HepG2 (cell line): ENCODE results near the gene TEX14. TPM values are rescaled to one million over a fixed set of nuclear protein-coding genes. Genes with fewer than 3 reads are reported as not detected.

Source experiments
- GTF2F1 ChIP-seq: fragments of 150-350 bp; IDR thresholded peaks from 2 replicates; pipeline ENCODE4 v1.6.1; 2014; ENCODE audit warnings: low read length
- NR2F6 ChIP-seq, 2 experiments: IDR thresholded peaks; 2 replicates each; pipeline ENCODE4 v1.6.1; 2016; ENCODE audit warnings: antibody characterized with exemption in 1 of 2, mild to moderate bottlenecking in 1 of 2
- PAX8 ChIP-seq: sonication (generic); formaldehyde crosslinking; IDR thresholded peaks from 2 replicates; pipeline ENCODE4 v1.8.0; 2022; ENCODE audit warnings: mild to moderate bottlenecking, missing genetic modification reagents, borderline replicate concordance
- PHF5A ChIP-seq: IDR thresholded peaks from one replicate; pipeline ENCODE4 v1.6.1; 2018; ENCODE audit warnings: low read depth, missing genetic modification reagents; ENCODE audit not compliant: unreplicated experiment
- ZNF205 ChIP-seq: IDR thresholded peaks from 2 replicates; pipeline ENCODE4 v1.6.1; 2018; ENCODE audit warnings: missing biosample characterization, missing genetic modification reagents
- ZNF207 ChIP-seq: fragments of 450-650 bp; IDR thresholded peaks from 2 replicates; pipeline ENCODE4 v1.6.1; 2016; ENCODE audit warnings: antibody characterized with exemption, borderline replicate concordance
- ZNF546 ChIP-seq: sonication (generic); formaldehyde crosslinking; conservative IDR thresholded peaks from 2 replicates; pipeline ENCODE4 v1.8.1; 2023; ENCODE audit warnings: mild to moderate bottlenecking, missing genetic modification reagents
- ZNF790 ChIP-seq: sonication (generic); formaldehyde crosslinking; IDR thresholded peaks from 2 replicates; pipeline ENCODE4 v1.8.0; 2022; ENCODE audit warnings: missing genetic modification reagents, mild to moderate bottlenecking, borderline replicate concordance
- polyA plus RNA-seq, 8 experiments: library from polyadenylated mRNA; depleted of rRNA in 3 of 8; stranded (reverse) in 7 of 8; unstranded in 1 of 8; fragments of >200 nt; fragmentation: Illumina TruSeq in 4 of 8; extraction: Trizol in 4 of 8; gene quantifications; 2 replicates each; pipeline versions ENCODE4 v1.2.1 to v1.2.3, GENCODE V29; 2011 to 2016; ENCODE audit warnings: low read depth in 4 of 8, missing spikeins in 1 of 8, mixed read lengths in 1 of 8; ENCODE audit not compliant: insufficient read depth in 1 of 8
- total RNA-seq, 5 experiments: library from RNA; depleted of rRNA; stranded (reverse); fragments of >200 nt; fragmentation: Illumina TruSeq; extraction: Trizol; gene quantifications; 2 replicates each; pipeline ENCODE4 v1.2.3, GENCODE V29; 2016; ENCODE audit warnings: low read depth in 1 of 5
- TF ChIP-seq, protein P1 (sequence below): IDR thresholded peaks from 2 replicates; pipeline ENCODE4 v1.4.0; 2020; ENCODE audit warnings: mild to moderate bottlenecking, missing genetic modification reagents
- TF ChIP-seq, protein P2 (sequence below): sonication (generic); formaldehyde crosslinking; IDR thresholded peaks from 2 replicates; pipeline ENCODE4 v1.4.0; 2020; ENCODE audit warnings: missing genetic modification reagents
- TF ChIP-seq, protein P3 (sequence below): sonication (generic); formaldehyde crosslinking; IDR thresholded peaks from 2 replicates; pipeline ENCODE4 v1.8.1; 2022; ENCODE audit warnings: low read depth, mild to moderate bottlenecking, missing genetic modification reagents

Gene TEX14
- total and polyA plus RNA-seq, 2 of the 13 experiments (the other 11 are each of a cell fraction or from before 2014, with no cell fraction given), result 0.04 to 0.07 TPM

DNA sequence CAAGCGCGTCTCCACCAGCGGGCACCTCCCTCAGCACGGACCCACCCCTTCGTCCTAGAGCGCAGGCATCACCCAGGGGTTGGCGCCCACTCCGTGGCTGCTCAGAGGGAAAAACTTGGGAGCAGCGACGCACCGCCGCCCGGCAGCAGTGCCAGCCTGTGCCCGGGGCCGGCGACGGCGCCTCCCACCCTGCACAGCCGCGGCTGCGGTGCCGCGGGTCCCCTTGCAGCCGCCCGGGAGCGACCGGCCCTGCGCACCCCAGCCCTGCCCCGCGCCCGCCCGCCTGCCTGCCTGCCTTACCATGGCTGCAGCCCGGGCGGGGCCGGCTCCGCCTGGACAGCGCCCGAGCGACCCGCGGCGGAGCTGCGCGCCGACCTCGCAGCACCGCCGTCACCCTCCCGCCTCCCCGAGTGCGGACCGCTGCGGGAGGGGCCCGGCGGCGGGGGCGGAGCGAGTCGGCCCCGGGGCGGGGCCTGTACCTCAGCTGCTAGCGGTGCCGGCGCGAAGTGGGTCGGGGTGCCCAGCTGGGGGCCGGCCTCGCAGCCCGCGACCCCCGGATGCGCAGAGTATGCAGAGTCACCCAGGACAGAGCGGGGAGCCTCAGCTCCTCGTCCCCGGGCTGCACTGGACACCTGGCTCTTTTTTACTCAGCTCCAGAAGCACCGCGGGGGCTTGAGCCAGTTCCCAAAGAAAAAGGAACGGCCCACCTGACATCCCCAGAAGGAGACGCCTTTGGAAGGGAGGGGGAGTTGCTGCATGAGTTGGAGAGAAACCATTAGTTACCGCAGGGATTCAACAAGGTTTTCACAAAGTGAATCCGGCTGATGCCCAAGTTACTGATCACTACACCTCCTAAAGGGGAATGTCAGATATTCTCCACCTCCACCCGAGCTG, 159.9 kb downstream of the TEX14 start (continued):
- TF ChIP-seq, protein P1, sequence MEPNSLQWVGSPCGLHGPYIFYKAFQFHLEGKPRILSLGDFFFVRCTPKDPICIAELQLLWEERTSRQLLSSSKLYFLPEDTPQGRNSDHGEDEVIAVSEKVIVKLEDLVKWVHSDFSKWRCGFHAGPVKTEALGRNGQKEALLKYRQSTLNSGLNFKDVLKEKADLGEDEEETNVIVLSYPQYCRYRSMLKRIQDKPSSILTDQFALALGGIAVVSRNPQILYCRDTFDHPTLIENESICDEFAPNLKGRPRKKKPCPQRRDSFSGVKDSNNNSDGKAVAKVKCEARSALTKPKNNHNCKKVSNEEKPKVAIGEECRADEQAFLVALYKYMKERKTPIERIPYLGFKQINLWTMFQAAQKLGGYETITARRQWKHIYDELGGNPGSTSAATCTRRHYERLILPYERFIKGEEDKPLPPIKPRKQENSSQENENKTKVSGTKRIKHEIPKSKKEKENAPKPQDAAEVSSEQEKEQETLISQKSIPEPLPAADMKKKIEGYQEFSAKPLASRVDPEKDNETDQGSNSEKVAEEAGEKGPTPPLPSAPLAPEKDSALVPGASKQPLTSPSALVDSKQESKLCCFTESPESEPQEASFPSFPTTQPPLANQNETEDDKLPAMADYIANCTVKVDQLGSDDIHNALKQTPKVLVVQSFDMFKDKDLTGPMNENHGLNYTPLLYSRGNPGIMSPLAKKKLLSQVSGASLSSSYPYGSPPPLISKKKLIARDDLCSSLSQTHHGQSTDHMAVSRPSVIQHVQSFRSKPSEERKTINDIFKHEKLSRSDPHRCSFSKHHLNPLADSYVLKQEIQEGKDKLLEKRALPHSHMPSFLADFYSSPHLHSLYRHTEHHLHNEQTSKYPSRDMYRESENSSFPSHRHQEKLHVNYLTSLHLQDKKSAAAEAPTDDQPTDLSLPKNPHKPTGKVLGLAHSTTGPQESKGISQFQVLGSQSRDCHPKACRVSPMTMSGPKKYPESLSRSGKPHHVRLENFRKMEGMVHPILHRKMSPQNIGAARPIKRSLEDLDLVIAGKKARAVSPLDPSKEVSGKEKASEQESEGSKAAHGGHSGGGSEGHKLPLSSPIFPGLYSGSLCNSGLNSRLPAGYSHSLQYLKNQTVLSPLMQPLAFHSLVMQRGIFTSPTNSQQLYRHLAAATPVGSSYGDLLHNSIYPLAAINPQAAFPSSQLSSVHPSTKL (CRISPR knock-in tag), result no peak
- TF ChIP-seq GTF2F1 (no peak), ZNF207 (no peak), PHF5A (CRISPR knock-in tag) (no peak), ZNF205 (CRISPR knock-in tag) (no peak), ZNF790 (no peak), PAX8 (no peak), NR2F6 (IDR thresholded peaks at IDR 0.05) (no peak), NR2F6 (CRISPR knock-in tag; IDR thresholded peaks at IDR 0.05) (no peak), ZNF546 (CRISPR knock-in tag) (no peak)
- TF ChIP-seq, protein P2, sequence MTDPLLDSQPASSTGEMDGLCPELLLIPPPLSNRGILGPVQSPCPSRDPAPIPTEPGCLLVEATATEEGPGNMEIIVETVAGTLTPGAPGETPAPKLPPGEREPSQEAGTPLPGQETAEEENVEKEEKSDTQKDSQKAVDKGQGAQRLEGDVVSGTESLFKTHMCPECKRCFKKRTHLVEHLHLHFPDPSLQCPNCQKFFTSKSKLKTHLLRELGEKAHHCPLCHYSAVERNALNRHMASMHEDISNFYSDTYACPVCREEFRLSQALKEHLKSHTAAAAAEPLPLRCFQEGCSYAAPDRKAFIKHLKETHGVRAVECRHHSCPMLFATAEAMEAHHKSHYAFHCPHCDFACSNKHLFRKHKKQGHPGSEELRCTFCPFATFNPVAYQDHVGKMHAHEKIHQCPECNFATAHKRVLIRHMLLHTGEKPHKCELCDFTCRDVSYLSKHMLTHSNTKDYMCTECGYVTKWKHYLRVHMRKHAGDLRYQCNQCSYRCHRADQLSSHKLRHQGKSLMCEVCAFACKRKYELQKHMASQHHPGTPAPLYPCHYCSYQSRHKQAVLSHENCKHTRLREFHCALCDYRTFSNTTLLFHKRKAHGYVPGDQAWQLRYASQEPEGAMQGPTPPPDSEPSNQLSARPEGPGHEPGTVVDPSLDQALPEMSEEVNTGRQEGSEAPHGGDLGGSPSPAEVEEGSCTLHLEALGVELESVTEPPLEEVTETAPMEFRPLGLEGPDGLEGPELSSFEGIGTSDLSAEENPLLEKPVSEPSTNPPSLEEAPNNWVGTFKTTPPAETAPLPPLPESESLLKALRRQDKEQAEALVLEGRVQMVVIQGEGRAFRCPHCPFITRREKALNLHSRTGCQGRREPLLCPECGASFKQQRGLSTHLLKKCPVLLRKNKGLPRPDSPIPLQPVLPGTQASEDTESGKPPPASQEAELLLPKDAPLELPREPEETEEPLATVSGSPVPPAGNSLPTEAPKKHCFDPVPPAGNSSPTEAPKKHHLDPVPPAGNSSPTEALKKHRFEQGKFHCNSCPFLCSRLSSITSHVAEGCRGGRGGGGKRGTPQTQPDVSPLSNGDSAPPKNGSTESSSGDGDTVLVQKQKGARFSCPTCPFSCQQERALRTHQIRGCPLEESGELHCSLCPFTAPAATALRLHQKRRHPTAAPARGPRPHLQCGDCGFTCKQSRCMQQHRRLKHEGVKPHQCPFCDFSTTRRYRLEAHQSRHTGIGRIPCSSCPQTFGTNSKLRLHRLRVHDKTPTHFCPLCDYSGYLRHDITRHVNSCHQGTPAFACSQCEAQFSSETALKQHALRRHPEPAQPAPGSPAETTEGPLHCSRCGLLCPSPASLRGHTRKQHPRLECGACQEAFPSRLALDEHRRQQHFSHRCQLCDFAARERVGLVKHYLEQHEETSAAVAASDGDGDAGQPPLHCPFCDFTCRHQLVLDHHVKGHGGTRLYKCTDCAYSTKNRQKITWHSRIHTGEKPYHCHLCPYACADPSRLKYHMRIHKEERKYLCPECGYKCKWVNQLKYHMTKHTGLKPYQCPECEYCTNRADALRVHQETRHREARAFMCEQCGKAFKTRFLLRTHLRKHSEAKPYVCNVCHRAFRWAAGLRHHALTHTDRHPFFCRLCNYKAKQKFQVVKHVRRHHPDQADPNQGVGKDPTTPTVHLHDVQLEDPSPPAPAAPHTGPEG, result peak; percentile 93
- TF ChIP-seq, protein P3, sequence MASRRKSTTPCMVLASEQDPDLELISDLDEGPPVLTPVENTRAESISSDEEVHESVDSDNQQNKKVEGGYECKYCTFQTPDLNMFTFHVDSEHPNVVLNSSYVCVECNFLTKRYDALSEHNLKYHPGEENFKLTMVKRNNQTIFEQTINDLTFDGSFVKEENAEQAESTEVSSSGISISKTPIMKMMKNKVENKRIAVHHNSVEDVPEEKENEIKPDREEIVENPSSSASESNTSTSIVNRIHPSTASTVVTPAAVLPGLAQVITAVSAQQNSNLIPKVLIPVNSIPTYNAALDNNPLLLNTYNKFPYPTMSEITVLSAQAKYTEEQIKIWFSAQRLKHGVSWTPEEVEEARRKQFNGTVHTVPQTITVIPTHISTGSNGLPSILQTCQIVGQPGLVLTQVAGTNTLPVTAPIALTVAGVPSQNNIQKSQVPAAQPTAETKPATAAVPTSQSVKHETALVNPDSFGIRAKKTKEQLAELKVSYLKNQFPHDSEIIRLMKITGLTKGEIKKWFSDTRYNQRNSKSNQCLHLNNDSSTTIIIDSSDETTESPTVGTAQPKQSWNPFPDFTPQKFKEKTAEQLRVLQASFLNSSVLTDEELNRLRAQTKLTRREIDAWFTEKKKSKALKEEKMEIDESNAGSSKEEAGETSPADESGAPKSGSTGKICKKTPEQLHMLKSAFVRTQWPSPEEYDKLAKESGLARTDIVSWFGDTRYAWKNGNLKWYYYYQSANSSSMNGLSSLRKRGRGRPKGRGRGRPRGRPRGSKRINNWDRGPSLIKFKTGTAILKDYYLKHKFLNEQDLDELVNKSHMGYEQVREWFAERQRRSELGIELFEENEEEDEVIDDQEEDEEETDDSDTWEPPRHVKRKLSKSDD (CRISPR knock-in tag), result 0 out of 2 replicates have a peak, but pooled peaks have one; percentile 41
